IMR-90 (cell line): ENCODE measurements around the gene CEP43. TPM values are rescaled to one million over a fixed set of nuclear protein-coding genes. Genes with fewer than 3 reads are reported as not detected.

Experiments
- ATAC-seq: fragments of 200-7000 bp; cut with Tn5 transposase; 2 replicates; pipeline ENCODE4 v1.9.1; 2020; ENCODE audit warnings: low read depth, mild to moderate bottlenecking, moderate library complexity
- BruUV-seq: library from RNA; stranded (reverse); fragments of 400-500 nt; replicated peaks from 2 replicates; lab custom pipeline; 2021; lab: Mats Ljungman, UMichigan
- CTCF ChIA-PET: fragments of 300-600 bp; formaldehyde crosslinking; extraction: SDS; loops from one replicate; lab custom pipeline; 2021; ENCODE audit warnings: antibody characterized with exemption; lab: Yijun Ruan, JAX
- POLR2A ChIA-PET: fragments of 300-600 bp; sonication (Branson Sonifier 250); formaldehyde crosslinking; loops from one replicate; lab custom pipeline; 2022; ENCODE audit warnings: antibody characterized with exemption; ENCODE audit not compliant: unreplicated experiment; lab: Charles Lee
- DNase-seq: peaks from one replicate; pipeline ENCODE4 v3.0.0; 2013
- H2AFZ ChIP-seq: replicated peaks from 2 replicates; pipeline ENCODE3; 2013; ENCODE audit warnings: low read length, mild to moderate bottlenecking; ENCODE audit not compliant: poor library complexity
- H2AK5ac ChIP-seq: 2 replicates; pipeline ENCODE4 v1.6.1; 2013; ENCODE audit warnings: low read depth, low read length, inconsistent platforms
- H2AK9ac ChIP-seq: replicated peaks from 2 replicates; pipeline ENCODE3; 2013; ENCODE audit warnings: mild to moderate bottlenecking, low read depth, low read length, moderate library complexity; ENCODE audit not compliant: poor library complexity
- H2BK120ac ChIP-seq: 2 replicates; pipeline ENCODE4 v1.6.1; 2013; ENCODE audit warnings: low read depth, low read length, inconsistent platforms
- H2BK15ac ChIP-seq: 3 replicates; pipeline ENCODE4 v1.6.1; 2013; ENCODE audit warnings: low read depth, low read length, inconsistent platforms
- H2BK20ac ChIP-seq: 2 replicates; pipeline ENCODE4 v1.6.1; 2013; ENCODE audit warnings: low read depth, mild to moderate bottlenecking, inconsistent platforms, low read length, moderate library complexity
- H2BK5ac ChIP-seq: 2 replicates; pipeline ENCODE4 v1.6.1; 2013; ENCODE audit warnings: mild to moderate bottlenecking, low read depth, low read length, inconsistent platforms; ENCODE audit not compliant: poor library complexity, severe bottlenecking
- H3K14ac ChIP-seq: replicated peaks from 2 replicates; pipeline ENCODE4 v1.6.1; 2013; ENCODE audit warnings: low read depth, low read length, inconsistent platforms
- H3K18ac ChIP-seq: 2 replicates; pipeline ENCODE4 v1.6.1; 2013; ENCODE audit warnings: low read depth, low read length, control low read depth
- H3K23ac ChIP-seq: 2 replicates; pipeline ENCODE4 v1.6.1; 2013; ENCODE audit warnings: low read depth, low read length, inconsistent platforms
- H3K27ac ChIP-seq: 2 replicates; pipeline ENCODE4 v1.5.1; 2013; ENCODE audit warnings: mild to moderate bottlenecking, control low read depth, low read length; ENCODE audit not compliant: insufficient read depth
- H3K27me3 ChIP-seq: 2 replicates; pipeline ENCODE4 v1.6.1; 2013; ENCODE audit warnings: low read length; ENCODE audit not compliant: control insufficient read depth, insufficient read depth
- H3K36me3 ChIP-seq: 2 replicates; pipeline ENCODE4 v1.6.1; 2013; ENCODE audit warnings: low read length, mixed read lengths; ENCODE audit not compliant: control insufficient read depth, insufficient read depth
- H3K4ac ChIP-seq: 2 replicates; pipeline ENCODE4 v1.6.1; 2013; ENCODE audit warnings: low read depth, low read length, inconsistent platforms
- H3K4me1 ChIP-seq: 2 replicates; pipeline ENCODE4 v1.6.1; 2013; ENCODE audit warnings: low read length, mixed read lengths; ENCODE audit not compliant: control insufficient read depth, insufficient read depth
- H3K4me2 ChIP-seq: 2 replicates; pipeline ENCODE4 v1.6.1; 2013; ENCODE audit warnings: low read depth, mild to moderate bottlenecking, control low read depth, low read length, moderate library complexity
- H3K4me3 ChIP-seq: 2 replicates; pipeline ENCODE4 v1.5.1; 2013; ENCODE audit warnings: low read depth, mild to moderate bottlenecking, control low read depth, low read length, moderate library complexity; ENCODE audit not compliant: insufficient read depth
- H3K56ac ChIP-seq: 2 replicates; pipeline ENCODE4 v1.6.1; 2013; ENCODE audit warnings: low read length, inconsistent platforms; ENCODE audit not compliant: insufficient read depth; ENCODE audit errors: extremely low read depth
- H3K79me1 ChIP-seq, 2 experiments: 2 replicates each; pipeline ENCODE4 v1.6.1; 2013; ENCODE audit warnings: low read length in 2 of 2, inconsistent platforms in 1 of 2, low read depth in 1 of 2
- H3K9ac ChIP-seq: 2 replicates; pipeline ENCODE4 v1.6.1; 2013; ENCODE audit warnings: low read depth, low read length, control low read depth
- H3K9me1 ChIP-seq: 2 replicates; pipeline ENCODE4 v1.6.1; 2013; ENCODE audit warnings: low read length, inconsistent platforms; ENCODE audit not compliant: insufficient read depth
- H3K9me3 ChIP-seq: 2 replicates; pipeline ENCODE4 v1.6.1; 2013; ENCODE audit warnings: low read length; ENCODE audit not compliant: control insufficient read depth, insufficient read depth
- H4K20me1 ChIP-seq: 2 replicates; pipeline ENCODE4 v1.6.1; 2013; ENCODE audit warnings: low read length, inconsistent platforms; ENCODE audit not compliant: insufficient read depth
- H4K5ac ChIP-seq: 2 replicates; pipeline ENCODE4 v1.6.1; 2013; ENCODE audit warnings: mild to moderate bottlenecking, low read depth, low read length, control low read depth
- H4K8ac ChIP-seq, 2 experiments: 2 replicates each; pipeline ENCODE4 v1.6.1; 2013; ENCODE audit warnings: low read depth in 2 of 2, low read length in 2 of 2, control low read depth in 1 of 2, inconsistent platforms in 1 of 2
- H4K91ac ChIP-seq: 2 replicates; pipeline ENCODE4 v1.6.1; 2013; ENCODE audit warnings: low read depth, low read length, inconsistent platforms; ENCODE audit not compliant: insufficient read depth
- MAFK ChIP-seq: IDR thresholded peaks from 2 replicates; pipeline ENCODE4 v1.6.1; 2012; ENCODE audit warnings: low read depth, low read length, improper control_type of control experiment
- RAD21 ChIP-seq: IDR thresholded peaks from 2 replicates; pipeline ENCODE4 v1.6.1; 2012; ENCODE audit warnings: low read length, improper control_type of control experiment
- WGBS, 2 experiments: methylation state at CpG; one replicate each; pipeline versions ENCODE4 v1.1.5 to v1.1.7; 2013; ENCODE audit warnings: missing lambda C conversion rate in 2 of 2; ENCODE audit not compliant: insufficient read length in 1 of 2; ENCODE audit errors: extremely low coverage in 2 of 2; 5-methylcytosine and 5-hydroxymethylcytosine counted together
- dilution Hi-C: fragments of 300-500 bp; cut with HindIII; formaldehyde crosslinking; loops from one replicate; pipeline ENCODE4 v1.14.3; 2018; ENCODE audit warnings: low sequenced_read_pairs; ENCODE audit not compliant: unreplicated experiment
- in situ Hi-C: fragments of 300-500 bp; cut with MboI; formaldehyde crosslinking; loops from 3 replicates; pipeline ENCODE4 v1.14.3; 2019; ENCODE audit warnings: low sequenced_read_pairs, inconsistent platforms, mixed read lengths
- intact Hi-C: fragments of 100-400 bp; cut with micrococcal nuclease; formaldehyde crosslinking; loops from 2 replicates; pipeline ENCODE4 v1.10.0; 2022
- polyA plus RNA-seq, 3 experiments: library from polyadenylated mRNA; depleted of rRNA; stranded (reverse); fragments of >200 nt; gene quantifications; 2 replicates each; pipeline ENCODE4 v1.2.3, GENCODE V29; 2012; ENCODE audit warnings: low replicate concordance in 1 of 3
- total RNA-seq: library from RNA; depleted of rRNA; stranded (reverse); fragments of >200 nt; gene quantifications from 2 replicates; pipeline ENCODE4 v1.2.3, GENCODE V29; 2012
- TF ChIP-seq, protein P1 (sequence below): fragments of 150-350 bp; IDR thresholded peaks from 2 replicates; pipeline ENCODE4 v1.6.1; 2016; ENCODE audit warnings: low read depth, mild to moderate bottlenecking, low read length, moderate library complexity, borderline replicate concordance

The CEP43 gene
- total and polyA plus RNA-seq, 2 of the 4 experiments (the other 2 are of a cell fraction), result 8.6 to 10.7 TPM

DNA sequence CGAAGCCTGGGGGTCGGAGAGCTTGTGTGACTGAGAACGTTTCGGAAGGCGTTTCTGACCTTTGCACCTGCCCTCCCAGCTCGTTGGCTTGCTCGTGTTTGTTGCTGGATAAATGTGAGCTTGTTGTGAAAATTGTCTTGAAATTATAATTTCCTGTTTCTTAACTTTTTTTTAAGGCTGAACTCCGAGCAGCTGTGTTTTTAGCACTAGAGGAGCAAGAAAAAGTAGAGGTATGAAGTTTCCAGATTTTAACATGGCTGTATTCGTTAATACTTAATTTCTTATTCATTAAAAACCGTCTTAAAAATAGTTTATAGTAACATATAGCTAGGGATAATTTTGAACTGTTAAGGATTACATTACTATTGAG, 672 bp downstream of the CEP43 start (continued):
- TF ChIP-seq, protein P1, sequence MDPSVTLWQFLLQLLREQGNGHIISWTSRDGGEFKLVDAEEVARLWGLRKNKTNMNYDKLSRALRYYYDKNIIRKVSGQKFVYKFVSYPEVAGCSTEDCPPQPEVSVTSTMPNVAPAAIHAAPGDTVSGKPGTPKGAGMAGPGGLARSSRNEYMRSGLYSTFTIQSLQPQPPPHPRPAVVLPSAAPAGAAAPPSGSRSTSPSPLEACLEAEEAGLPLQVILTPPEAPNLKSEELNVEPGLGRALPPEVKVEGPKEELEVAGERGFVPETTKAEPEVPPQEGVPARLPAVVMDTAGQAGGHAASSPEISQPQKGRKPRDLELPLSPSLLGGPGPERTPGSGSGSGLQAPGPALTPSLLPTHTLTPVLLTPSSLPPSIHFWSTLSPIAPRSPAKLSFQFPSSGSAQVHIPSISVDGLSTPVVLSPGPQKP, result no peak

- H3K36me3 ChIP-seq, result peaks cover 1% of the 10 kb centered on the region
- POLR2A ChIA-PET, result no interaction called here
- H3K9me3 ChIP-seq, result no peaks in the 10 kb centered on the region
- 0 out of 2 replicates have a peak overlapping the region, but pooled peaks have one; percentile 21 for H3K14ac ChIP-seq
- no CpG with 5 or more reads among the region's 2 CpGs for WGBS, 2 experiments
- ATAC-seq (no peak), DNase-seq (no peak)
- no peak overlapping the region for H3K9ac ChIP-seq
- H2AK5ac ChIP-seq, result no peak overlapping the region
- dilution Hi-C loops (no loop called here), intact Hi-C loops (no loop called here), in situ Hi-C loops (no loop called here)
- H4K5ac ChIP-seq, result no peak overlapping the region
- TF ChIP-seq RAD21 (no peak), MAFK (peak; percentile 74)
- H3K9me1 ChIP-seq, result peaks cover 4% of the 10 kb centered on the region; the same call in 1 of the 2 replicates
- H2BK5ac ChIP-seq, result no peak overlapping the region
- no peak overlapping the region for H3K4ac ChIP-seq
- H3K18ac ChIP-seq, result no peak overlapping the region
- no peak overlapping the region for H2AK9ac ChIP-seq
- no peak overlapping the region for H4K91ac ChIP-seq
- BruUV-seq, result no TSS peak
- no peak overlapping the region for H3K56ac ChIP-seq
- no peak overlapping the region for H3K4me3 ChIP-seq
- H3K27me3 ChIP-seq, result no peaks in the 10 kb centered on the region
- peaks cover 20 to 35% of the 10 kb centered on the region in 2 experiments for H3K79me1 ChIP-seq
- H2BK20ac ChIP-seq, result no peak overlapping the region
- peak overlapping the region; percentile 1; the same call in 1 of the 2 replicates for H3K4me2 ChIP-seq
- no peak overlapping the region for H2BK15ac ChIP-seq
- H3K27ac ChIP-seq, result no peak overlapping the region
- peak overlapping the region; percentile 8 for H2AFZ ChIP-seq
- H4K8ac ChIP-seq, result no peak overlapping the region
- CTCF ChIA-PET, result no interaction called here
- peak overlapping the region; percentile 7; the same call in 1 of the 2 replicates for H3K23ac ChIP-seq
- H3K4me1 ChIP-seq, result peaks cover 9% of the 10 kb centered on the region
- H4K20me1 ChIP-seq, result peaks cover 8% of the 10 kb centered on the region; the same call in 1 of the 2 replicates
- H2BK120ac ChIP-seq, result no peak overlapping the region
Observed at GRCh38 chr6:167000759-167001158, 1.6 kb downstream of the CEP43 start.
